ENCODE data around the gene WDR18. TPM values are rescaled to one million over a fixed set of nuclear protein-coding genes. Genes with fewer than 3 reads are reported as not detected.

Gene WDR18
- total RNA-seq, 1 donor from 2014 or later, result 19.4 TPM

DNA sequence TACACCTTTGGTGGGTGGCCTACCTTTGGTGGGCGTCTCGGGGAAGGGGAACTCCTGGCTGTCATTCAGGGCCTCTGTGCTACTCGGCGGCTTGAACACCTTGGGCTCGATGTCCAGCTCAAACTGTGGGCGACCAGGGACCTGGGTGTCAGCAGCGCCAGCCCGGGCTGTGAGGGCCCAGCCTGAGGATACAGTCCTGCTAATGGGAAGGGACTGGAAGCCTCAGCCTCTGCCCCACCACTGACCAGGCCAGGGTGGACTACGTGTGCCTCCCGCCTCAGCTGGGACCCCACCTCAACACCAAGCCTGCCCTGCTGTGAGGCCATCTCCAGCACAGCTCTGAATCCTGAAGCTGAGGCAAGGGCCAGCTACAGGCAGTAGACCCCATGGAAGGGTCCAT lies 29.1 kb downstream of the WDR18 start:
- no peaks in the 10 kb centered on the region for H3K9me3 ChIP-seq (replicated peaks)
- H3K4me3 ChIP-seq, result no peak overlapping the region
- peaks cover 56% of the 10 kb centered on the region for H3K36me3 ChIP-seq
- H3K4me1 ChIP-seq, result peaks cover 55% of the 10 kb centered on the region
- no peak overlapping the region for H3K27ac ChIP-seq (replicated peaks)
- TF ChIP-seq, protein P1, sequence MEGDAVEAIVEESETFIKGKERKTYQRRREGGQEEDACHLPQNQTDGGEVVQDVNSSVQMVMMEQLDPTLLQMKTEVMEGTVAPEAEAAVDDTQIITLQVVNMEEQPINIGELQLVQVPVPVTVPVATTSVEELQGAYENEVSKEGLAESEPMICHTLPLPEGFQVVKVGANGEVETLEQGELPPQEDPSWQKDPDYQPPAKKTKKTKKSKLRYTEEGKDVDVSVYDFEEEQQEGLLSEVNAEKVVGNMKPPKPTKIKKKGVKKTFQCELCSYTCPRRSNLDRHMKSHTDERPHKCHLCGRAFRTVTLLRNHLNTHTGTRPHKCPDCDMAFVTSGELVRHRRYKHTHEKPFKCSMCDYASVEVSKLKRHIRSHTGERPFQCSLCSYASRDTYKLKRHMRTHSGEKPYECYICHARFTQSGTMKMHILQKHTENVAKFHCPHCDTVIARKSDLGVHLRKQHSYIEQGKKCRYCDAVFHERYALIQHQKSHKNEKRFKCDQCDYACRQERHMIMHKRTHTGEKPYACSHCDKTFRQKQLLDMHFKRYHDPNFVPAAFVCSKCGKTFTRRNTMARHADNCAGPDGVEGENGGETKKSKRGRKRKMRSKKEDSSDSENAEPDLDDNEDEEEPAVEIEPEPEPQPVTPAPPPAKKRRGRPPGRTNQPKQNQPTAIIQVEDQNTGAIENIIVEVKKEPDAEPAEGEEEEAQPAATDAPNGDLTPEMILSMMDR (IDR thresholded peaks at IDR 0.05; ENCODE audit: borderline replicate concordance), result no peak
- intact Hi-C loops (cut with micrococcal nuclease), result no loop called here
- no peaks in the 10 kb centered on the region for H3K27me3 ChIP-seq (ENCODE audit: low read depth)
- no peak for DNase-seq

DNA sequence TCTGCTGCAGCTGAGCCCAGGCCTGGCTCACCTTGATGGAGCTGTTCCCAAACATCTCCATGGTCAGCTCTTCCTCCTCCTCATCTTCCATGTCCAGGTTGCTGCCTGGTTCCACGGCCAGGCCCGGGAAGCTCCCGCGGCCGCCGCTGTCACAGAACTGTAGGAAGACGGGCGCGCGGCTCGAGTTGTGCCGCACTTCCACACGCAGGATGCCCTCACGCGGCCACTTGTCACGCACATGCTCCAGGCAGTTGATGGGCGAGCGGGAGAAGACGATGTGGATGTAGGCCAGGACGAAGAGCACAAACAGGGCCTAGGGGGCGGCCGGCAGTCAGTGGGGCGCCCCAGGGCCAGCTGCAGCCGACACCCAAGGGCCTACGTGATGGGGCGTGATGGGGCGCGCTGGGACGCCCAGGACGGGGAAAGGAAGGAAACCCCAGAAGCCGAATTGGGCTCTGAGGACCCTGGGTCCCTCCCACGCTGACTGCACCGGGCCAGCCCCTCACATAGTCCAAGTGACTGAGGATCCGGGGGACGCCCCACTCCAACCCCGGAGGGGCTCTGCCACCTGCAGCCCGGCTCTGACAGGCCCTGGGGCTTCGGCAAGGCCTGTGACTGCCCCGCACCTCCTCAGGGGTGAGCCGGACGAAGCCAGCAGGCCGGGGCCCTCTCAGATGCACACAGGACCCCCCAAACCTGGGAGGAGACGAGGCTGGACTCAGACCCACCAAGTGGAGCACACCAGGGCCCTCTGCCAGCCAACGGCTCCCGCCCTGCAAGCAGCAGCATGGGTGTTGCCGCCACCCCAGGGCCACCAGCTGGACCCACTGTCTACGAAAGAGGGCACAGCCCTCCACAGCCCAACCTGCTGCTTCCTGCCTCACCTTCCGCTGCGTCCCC lies 30.3 kb downstream of the WDR18 start:
- DNase-seq, result peak; percentile 15
- intact Hi-C loops (cut with micrococcal nuclease), result no loop called here

GRCh38 chr19:1015061-1015781 lies 31.1 kb downstream of the WDR18 start:
- H3K4me1 ChIP-seq, result peaks cover 69% of the 10 kb centered on the region
- intact Hi-C loops (cut with micrococcal nuclease), result no loop called here
- TF ChIP-seq, protein P1 (IDR thresholded peaks at IDR 0.05; ENCODE audit: borderline replicate concordance), result no peak
- H3K9me3 ChIP-seq (replicated peaks), result no peaks in the 10 kb centered on the region
- DNase-seq, result no peak
- no peaks in the 10 kb centered on the region for H3K27me3 ChIP-seq (ENCODE audit: low read depth)
- H3K27ac ChIP-seq (replicated peaks), result no peak overlapping the region
- no peak overlapping the region for H3K4me3 ChIP-seq
- H3K36me3 ChIP-seq, result peaks cover 42% of the 10 kb centered on the region

More for the DNA sequence above, 30.3 kb downstream of the WDR18 start:
- Histone ChIP-seq H3K27ac (replicated peaks) (no peak overlapping the region), H3K9me3 (replicated peaks) (no peaks in the 10 kb centered on the region), H3K36me3 (peaks cover 50% of the 10 kb centered on the region), H3K27me3 (ENCODE audit: low read depth) (no peaks in the 10 kb centered on the region), H3K4me1 (peaks cover 67% of the 10 kb centered on the region), H3K4me3 (no peak overlapping the region)
- TF ChIP-seq, protein P1 (IDR thresholded peaks at IDR 0.05; ENCODE audit: borderline replicate concordance), result no peak

GRCh38 chr19:1015782-1016646 lies 31.9 kb downstream of the WDR18 start:
- H3K4me1 ChIP-seq, result peaks cover 73% of the 10 kb centered on the region
- TF ChIP-seq, protein P1 (IDR thresholded peaks at IDR 0.05; ENCODE audit: borderline replicate concordance), result no peak
- no peaks in the 10 kb centered on the region for H3K9me3 ChIP-seq (replicated peaks)
- H3K27me3 ChIP-seq (ENCODE audit: low read depth), result no peaks in the 10 kb centered on the region
- H3K27ac ChIP-seq (replicated peaks), result peak overlapping the region; percentile 65
- H3K4me3 ChIP-seq, result peak overlapping the region; percentile 89
- intact Hi-C loops (cut with micrococcal nuclease), result no loop called here
- DNase-seq, result peak; percentile 15
- H3K36me3 ChIP-seq, result peaks cover 34% of the 10 kb centered on the region

DNA sequence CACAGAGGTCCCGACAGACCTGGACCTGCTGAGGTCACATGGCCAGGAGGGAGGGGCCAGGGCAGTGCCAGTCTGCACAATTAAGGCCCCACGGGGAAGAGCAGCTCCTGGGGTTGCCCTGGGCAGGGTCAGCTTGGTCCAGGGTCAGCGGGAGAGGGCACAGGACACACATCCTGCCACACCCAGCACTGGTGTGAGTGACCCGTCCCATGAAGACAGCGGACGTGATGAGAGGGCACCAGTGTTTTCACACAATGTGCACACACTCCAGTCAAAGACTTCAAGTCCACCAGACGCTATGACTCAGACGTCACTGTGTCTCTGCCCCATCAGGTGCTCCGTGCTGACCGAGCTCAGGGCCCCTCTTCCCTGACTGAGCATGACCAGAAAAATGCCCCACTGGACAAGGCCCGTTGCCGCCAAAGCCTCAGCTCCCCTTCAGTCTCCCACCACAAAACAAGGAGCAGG lies 32.5 kb downstream of the WDR18 start:
- TF ChIP-seq, protein P1 (IDR thresholded peaks at IDR 0.05; ENCODE audit: borderline replicate concordance), result no peak
- peak overlapping the region; percentile 65 for H3K27ac ChIP-seq (replicated peaks)
- peaks cover 27% of the 10 kb centered on the region for H3K36me3 ChIP-seq
- no peaks in the 10 kb centered on the region for H3K9me3 ChIP-seq (replicated peaks)
- H3K27me3 ChIP-seq (ENCODE audit: low read depth), result no peaks in the 10 kb centered on the region
- peaks cover 75% of the 10 kb centered on the region for H3K4me1 ChIP-seq
- H3K4me3 ChIP-seq, result peak overlapping the region; percentile 89
- peak; percentile 16 for DNase-seq
- intact Hi-C loops (cut with micrococcal nuclease), result no loop called here
